Measurements from ENCODE around the gene PINK1. TPM values are rescaled to one million over a fixed set of nuclear protein-coding genes. Genes with fewer than 3 reads are reported as not detected.

PINK1 gene
- total and polyA plus RNA-seq, 2 experiments from 2014 or later = 73.2 to 96.4 TPM

GRCh38 chr1:20685099-20685662, 51.9 kb downstream of the PINK1 start:
- Histone ChIP-seq H4K20me1 (ENCODE audit: insufficient read depth, poor library complexity, severe bottlenecking) (no peaks in the 10 kb centered on the region), H3K9me3 (ENCODE audit: low read depth) (no peaks in the 10 kb centered on the region), H3K4me1 (ENCODE audit: insufficient read depth) (no peaks in the 10 kb centered on the region), H3K9me2 (replicated peaks; ENCODE audit: insufficient read depth) (no peaks in the 10 kb centered on the region), H3K4me3 (no peak overlapping the region), H3K36me3 (replicated peaks; ENCODE audit: insufficient read depth, low read depth) (no peaks in the 10 kb centered on the region), H3K27me3 (no peaks in the 10 kb centered on the region), H3K27ac (no peak overlapping the region), H3K4me2 (no peak overlapping the region), H2AFZ (no peak overlapping the region), H3K79me2 (no peaks in the 10 kb centered on the region)
- no peak for DNase-seq (ENCODE audit: low spot score)
- WGBS (ENCODE audit: low lambda C conversion rate, missing lambda C conversion rate) = 82% methylated on average over 21 of the region's 21 CpGs
- TF ChIP-seq EZH2phosphoT487 (IDR thresholded peaks at IDR 0.05; ENCODE audit: low read depth, severe bottlenecking, unreplicated experiment) (no peak), CTCF (IDR thresholded peaks at IDR 0.05; ENCODE audit: poor library complexity) (no peak), EZH2 (IDR thresholded peaks at IDR 0.05; ENCODE audit: borderline replicate concordance) (no peak)

- Histone ChIP-seq H3K9me2 (replicated peaks; ENCODE audit: insufficient read depth) (no peaks in the 10 kb centered on the region), H3K79me2 (no peaks in the 10 kb centered on the region), H3K27me3 (no peaks in the 10 kb centered on the region), H3K4me2 (no peak overlapping the region), H2AFZ (no peak overlapping the region), H3K9me3 (ENCODE audit: low read depth) (no peaks in the 10 kb centered on the region), H3K36me3 (replicated peaks; ENCODE audit: insufficient read depth, low read depth) (no peaks in the 10 kb centered on the region), H4K20me1 (ENCODE audit: insufficient read depth, poor library complexity, severe bottlenecking) (no peaks in the 10 kb centered on the region), H3K4me1 (ENCODE audit: insufficient read depth) (no peaks in the 10 kb centered on the region), H3K27ac (no peak overlapping the region), H3K4me3 (no peak overlapping the region)
- DNase-seq (ENCODE audit: low spot score) = no peak
- TF ChIP-seq EZH2 (IDR thresholded peaks at IDR 0.05; ENCODE audit: borderline replicate concordance) = no peak
- no peak for TF ChIP-seq EZH2phosphoT487 (IDR thresholded peaks at IDR 0.05; ENCODE audit: low read depth, severe bottlenecking, unreplicated experiment)
- TF ChIP-seq CTCF (IDR thresholded peaks at IDR 0.05; ENCODE audit: poor library complexity) = no peak
- 86% methylated on average over 12 of the region's 12 CpGs for WGBS (ENCODE audit: low lambda C conversion rate, missing lambda C conversion rate)
These were observed 52.5 kb downstream of the PINK1 start for GRCh38 chr1:20685741-20686140.

- WGBS (ENCODE audit: low lambda C conversion rate, missing lambda C conversion rate) = 84% methylated on average over 26 of the region's 26 CpGs
- H3K9me2 ChIP-seq (replicated peaks; ENCODE audit: insufficient read depth) = no peaks in the 10 kb centered on the region
- no peak overlapping the region for H3K4me2 ChIP-seq
- H3K27ac ChIP-seq = no peak overlapping the region
- no peaks in the 10 kb centered on the region for H3K27me3 ChIP-seq
- no peaks in the 10 kb centered on the region for H3K4me1 ChIP-seq (ENCODE audit: insufficient read depth)
- no peak for DNase-seq (ENCODE audit: low spot score)
- TF ChIP-seq EZH2phosphoT487 (IDR thresholded peaks at IDR 0.05; ENCODE audit: low read depth, severe bottlenecking, unreplicated experiment) = no peak
- no peak for TF ChIP-seq EZH2 (IDR thresholded peaks at IDR 0.05; ENCODE audit: borderline replicate concordance)
- TF ChIP-seq CTCF (IDR thresholded peaks at IDR 0.05; ENCODE audit: poor library complexity) = no peak
- H3K36me3 ChIP-seq (replicated peaks; ENCODE audit: insufficient read depth, low read depth) = no peaks in the 10 kb centered on the region
- H3K4me3 ChIP-seq = no peak overlapping the region
- H3K79me2 ChIP-seq = no peaks in the 10 kb centered on the region
- no peaks in the 10 kb centered on the region for H4K20me1 ChIP-seq (ENCODE audit: insufficient read depth, poor library complexity, severe bottlenecking)
- no peak overlapping the region for H2AFZ ChIP-seq
- H3K9me3 ChIP-seq (ENCODE audit: low read depth) = no peaks in the 10 kb centered on the region
These were observed 53.8 kb downstream of the PINK1 start for GRCh38 chr1:20686883-20687725.
